Calu3 (cell line): Measurements from ENCODE around the gene LDAH. TPM values are rescaled to one million over a fixed set of nuclear protein-coding genes. Genes with fewer than 3 reads are reported as not detected.
"Not testable (repeated sequence)": the region's sequence is repeated elsewhere in the genome, so short reads cannot be mapped to it uniquely, and the experiment has no call there.

ENCODE experiments used
- BruUV-seq: library from RNA; stranded (reverse); fragments of 400-500 nt; replicated peaks from 2 replicates; lab custom pipeline; 2021; lab: Mats Ljungman, UMichigan
- CTCF ChIA-PET: fragments of 300-600 bp; sonication (Branson Sonifier 250); formaldehyde crosslinking; loops from one replicate; lab custom pipeline; 2022; ENCODE audit warnings: antibody characterized with exemption; lab: Charles Lee
- DNase-seq: peaks from one replicate; pipeline ENCODE4 v3.0.0; 2022
- H3K27ac Mint-ChIP-seq: one replicate; pipeline ENCODE4 v1.8.0; 2022; ENCODE audit warnings: mixed read lengths; ENCODE audit not compliant: unreplicated experiment
- H3K27me3 Mint-ChIP-seq: one replicate; pipeline ENCODE4 v1.8.0; 2022; ENCODE audit warnings: mixed read lengths; ENCODE audit not compliant: unreplicated experiment
- H3K36me3 Mint-ChIP-seq: one replicate; pipeline ENCODE4 v1.8.0; 2022; ENCODE audit warnings: mild to moderate bottlenecking, moderate library complexity, mixed read lengths; ENCODE audit not compliant: insufficient read depth, unreplicated experiment
- H3K4me1 Mint-ChIP-seq: one replicate; pipeline ENCODE4 v1.8.0; 2022; ENCODE audit warnings: mild to moderate bottlenecking, low read depth, mixed read lengths; ENCODE audit not compliant: unreplicated experiment
- H3K4me3 Mint-ChIP-seq: one replicate; pipeline ENCODE4 v1.8.0; 2022; ENCODE audit warnings: mild to moderate bottlenecking, low read depth, moderate library complexity, mixed read lengths; ENCODE audit not compliant: unreplicated experiment
- H3K9me3 Mint-ChIP-seq: one replicate; pipeline ENCODE4 v1.8.0; 2022; ENCODE audit warnings: low read depth, mixed read lengths; ENCODE audit not compliant: unreplicated experiment
- intact Hi-C: fragments of 100-400 bp; cut with micrococcal nuclease; formaldehyde crosslinking; loops from one replicate; pipeline ENCODE4 v1.10.0; 2022; ENCODE audit not compliant: unreplicated experiment
- total RNA-seq: library from RNA; stranded (reverse); gene quantifications from 2 replicates; pipeline ENCODE4 v1.2.3, GENCODE V29; 2022
- TF ChIP-seq, protein P1 (sequence below): fragments of 200-600 bp; IDR thresholded peaks from one replicate; pipeline ENCODE4 v1.8.0; 2022; ENCODE audit warnings: antibody characterized with exemption; ENCODE audit not compliant: unreplicated experiment

Gene LDAH
- total RNA-seq, 1 experiment from 2014 or later = 18.1 TPM

DNA sequence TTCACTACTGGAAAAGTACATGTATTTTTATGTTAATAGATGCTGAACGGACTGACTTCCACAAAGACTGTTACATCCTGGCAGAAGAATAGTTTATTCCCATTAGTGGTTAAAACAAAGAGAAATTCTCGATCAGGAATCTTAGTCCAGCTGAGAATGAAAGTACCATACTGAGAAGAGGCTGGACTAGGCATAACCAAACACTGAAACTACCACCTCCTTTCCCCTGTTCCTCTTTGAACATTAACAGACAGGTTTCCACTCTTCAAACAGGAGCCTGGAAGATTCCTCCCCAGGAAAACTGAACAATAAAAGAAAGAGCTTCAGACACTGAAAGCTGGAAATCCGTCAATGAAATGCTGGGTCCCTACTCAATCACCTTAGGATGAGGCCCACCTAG is 25.8 kb downstream of the LDAH start:
- Mint-ChIP-seq H3K9me3 (no peaks in the 10 kb centered on the region), H3K27me3 (no peaks in the 10 kb centered on the region), H3K4me1 (no peaks in the 10 kb centered on the region), H3K4me3 (no peak overlapping the region), H3K36me3 (no peaks in the 10 kb centered on the region), H3K27ac (no peak overlapping the region)
- no peak for DNase-seq
- intact Hi-C loops = no loop called here
- TF ChIP-seq, protein P1, sequence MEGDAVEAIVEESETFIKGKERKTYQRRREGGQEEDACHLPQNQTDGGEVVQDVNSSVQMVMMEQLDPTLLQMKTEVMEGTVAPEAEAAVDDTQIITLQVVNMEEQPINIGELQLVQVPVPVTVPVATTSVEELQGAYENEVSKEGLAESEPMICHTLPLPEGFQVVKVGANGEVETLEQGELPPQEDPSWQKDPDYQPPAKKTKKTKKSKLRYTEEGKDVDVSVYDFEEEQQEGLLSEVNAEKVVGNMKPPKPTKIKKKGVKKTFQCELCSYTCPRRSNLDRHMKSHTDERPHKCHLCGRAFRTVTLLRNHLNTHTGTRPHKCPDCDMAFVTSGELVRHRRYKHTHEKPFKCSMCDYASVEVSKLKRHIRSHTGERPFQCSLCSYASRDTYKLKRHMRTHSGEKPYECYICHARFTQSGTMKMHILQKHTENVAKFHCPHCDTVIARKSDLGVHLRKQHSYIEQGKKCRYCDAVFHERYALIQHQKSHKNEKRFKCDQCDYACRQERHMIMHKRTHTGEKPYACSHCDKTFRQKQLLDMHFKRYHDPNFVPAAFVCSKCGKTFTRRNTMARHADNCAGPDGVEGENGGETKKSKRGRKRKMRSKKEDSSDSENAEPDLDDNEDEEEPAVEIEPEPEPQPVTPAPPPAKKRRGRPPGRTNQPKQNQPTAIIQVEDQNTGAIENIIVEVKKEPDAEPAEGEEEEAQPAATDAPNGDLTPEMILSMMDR = no peak
- CTCF ChIA-PET = no interaction called here
- BruUV-seq = no TSS peak

DNA sequence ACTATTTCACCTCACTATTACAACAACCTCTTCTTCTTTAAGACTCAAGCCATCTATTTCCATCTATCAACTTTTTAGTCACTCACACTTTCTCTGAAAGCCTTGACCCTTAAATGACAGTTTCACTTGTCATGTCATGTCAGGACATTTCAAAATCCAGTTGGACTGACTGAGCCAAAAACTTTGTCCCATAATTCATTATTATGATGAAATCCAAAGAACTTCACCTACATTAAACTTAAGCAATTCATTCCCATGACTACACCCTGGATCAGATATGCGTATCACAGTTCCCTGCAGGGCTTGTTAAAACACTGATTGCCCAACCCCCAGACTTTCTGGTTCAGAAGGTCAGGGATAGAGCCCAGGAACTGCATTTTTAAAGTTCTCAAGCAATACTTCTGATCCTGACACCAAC is 26.5 kb downstream of the LDAH start:
- Mint-ChIP-seq H3K27me3 (no peaks in the 10 kb centered on the region), H3K4me3 (no peak overlapping the region), H3K36me3 (no peaks in the 10 kb centered on the region), H3K4me1 (no peaks in the 10 kb centered on the region), H3K27ac (no peak overlapping the region), H3K9me3 (no peaks in the 10 kb centered on the region)
- CTCF ChIA-PET = no interaction called here
- no peak for DNase-seq
- no TSS peak for BruUV-seq
- intact Hi-C loops = no loop called here
- TF ChIP-seq, protein P1 = no peak

DNA sequence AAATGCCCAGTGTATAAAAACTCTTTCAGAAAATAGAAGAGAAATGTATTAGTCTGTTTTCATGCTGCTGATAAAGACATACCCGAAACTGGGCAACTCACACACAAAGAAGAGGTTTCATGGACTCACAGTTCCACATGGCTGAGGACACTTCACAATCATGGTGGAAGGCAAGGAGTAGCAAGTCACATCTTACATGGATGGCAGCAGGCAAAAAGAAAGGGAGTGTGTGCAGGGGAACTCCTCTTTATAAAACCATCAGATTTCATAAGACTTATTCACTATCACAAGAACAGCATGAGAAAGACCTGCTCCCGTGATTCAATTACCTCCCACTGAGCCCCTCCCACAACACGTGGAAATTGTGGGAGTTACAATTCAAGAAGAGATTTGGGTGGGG is 29.0 kb downstream of the LDAH start:
- CTCF ChIA-PET, intact Hi-C loops, H3K4me3 Mint-ChIP-seq, DNase-seq, H3K4me1 Mint-ChIP-seq, H3K9me3 Mint-ChIP-seq, H3K27ac Mint-ChIP-seq, BruUV-seq, H3K27me3 Mint-ChIP-seq, H3K36me3 Mint-ChIP-seq: not testable (repeated sequence)

DNA sequence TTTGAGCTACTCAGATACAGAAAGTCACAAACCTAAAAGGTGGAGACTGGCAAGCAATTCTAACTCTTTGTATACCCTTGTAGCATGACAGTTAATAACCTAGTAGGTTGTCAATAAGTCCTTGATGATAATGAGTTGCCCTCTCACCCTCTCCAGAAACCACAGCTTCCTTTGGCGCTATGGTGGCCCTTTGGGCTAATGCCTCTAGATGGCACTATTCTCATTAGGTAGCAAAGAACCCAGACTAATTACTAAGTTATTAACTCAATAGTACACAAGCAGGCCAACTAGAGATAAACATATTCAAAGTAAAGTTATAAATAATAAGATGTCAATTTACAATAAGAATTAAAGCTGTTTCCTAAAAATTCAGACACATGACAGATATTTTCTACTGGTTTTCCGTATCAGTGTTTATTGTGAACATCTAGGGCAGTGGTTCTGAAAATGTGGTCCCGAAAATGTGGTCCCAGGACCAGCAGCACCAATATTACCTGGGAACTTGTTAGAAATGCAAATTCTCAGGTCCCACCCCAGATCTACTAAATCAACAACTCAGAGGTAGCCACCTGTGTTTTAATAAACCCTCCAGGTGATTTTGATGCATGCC is 41.1 kb downstream of the LDAH start:
- no peaks in the 10 kb centered on the region for H3K36me3 Mint-ChIP-seq
- TF ChIP-seq, protein P1 = peak; percentile 71
- H3K9me3 Mint-ChIP-seq = no peaks in the 10 kb centered on the region
- intact Hi-C loops = loop anchor here (1.0 kb wide), 1 partner anchor 182 kb away; no protein-coding TSS in a partner anchor
- no peaks in the 10 kb centered on the region for H3K4me1 Mint-ChIP-seq
- DNase-seq = peak; percentile 38
- no peak overlapping the region for H3K27ac Mint-ChIP-seq
- CTCF ChIA-PET = interaction anchor here (0.6 to 1.7 kb wide), 10 partner anchors 10 to 336 kb away, joined by 3 to 24 read pairs (median 3); no protein-coding TSS in a partner anchor
- no TSS peak for BruUV-seq
- no peaks in the 10 kb centered on the region for H3K27me3 Mint-ChIP-seq
- H3K4me3 Mint-ChIP-seq = no peak overlapping the region

DNA sequence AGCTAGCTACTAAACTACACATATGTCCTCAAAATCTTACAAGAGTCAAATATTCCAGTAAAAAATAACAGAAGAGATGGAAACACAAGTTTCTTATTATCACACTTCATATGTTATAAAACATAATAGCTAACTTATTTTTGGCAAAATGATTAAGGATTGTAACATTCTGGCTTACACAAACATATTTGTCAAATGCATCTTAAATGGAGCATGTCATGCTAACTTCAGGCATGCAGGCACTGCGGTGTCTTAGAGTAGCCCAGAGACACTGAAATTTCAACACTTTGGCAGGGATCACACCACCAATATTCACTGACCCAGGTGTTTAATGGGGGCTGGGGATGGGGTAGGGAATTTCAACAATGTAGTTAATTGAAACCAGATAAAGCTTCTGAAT is 51.6 kb downstream of the LDAH start:
- Mint-ChIP-seq H3K4me1 (no peaks in the 10 kb centered on the region), H3K27ac (no peak overlapping the region), H3K27me3 (no peaks in the 10 kb centered on the region), H3K36me3 (no peaks in the 10 kb centered on the region), H3K4me3 (no peak overlapping the region), H3K9me3 (no peaks in the 10 kb centered on the region)
- DNase-seq = no peak
- TF ChIP-seq, protein P1 = no peak
- BruUV-seq = no TSS peak
- intact Hi-C loops = no loop called here
- CTCF ChIA-PET = interaction anchor here (1.0 kb wide), 1 partner anchor 10 kb away, joined by 3 read pairs; no protein-coding TSS in a partner anchor
